BE2C (cell line): Measurements from ENCODE around the gene RBM4.

Experiments used
- DNase-seq: peaks from one replicate; pipeline ENCODE4 v3.0.0-alpha.2; 2020
- H3K27me3 ChIP-seq: fragments of 250-450 bp; sonication (Bioruptor Pico); 2 replicates; pipeline ENCODE4 v1.5.1; 2020; ENCODE audit warnings: mild to moderate bottlenecking
- H3K36me3 ChIP-seq: fragments of 250-450 bp; sonication (Bioruptor Pico); 2 replicates; pipeline ENCODE4 v1.5.1; 2020; ENCODE audit warnings: mild to moderate bottlenecking
- H3K4me1 ChIP-seq: fragments of 250-450 bp; sonication (Bioruptor Pico); 2 replicates; pipeline ENCODE4 v1.5.1; 2020
- H3K4me3 ChIP-seq: 2 replicates; pipeline ENCODE4 v1.5.1; 2011; ENCODE audit warnings: low read depth, low read length
- H3K9me3 ChIP-seq: fragments of 250-450 bp; sonication (Bioruptor Pico); 2 replicates; pipeline ENCODE4 v1.5.1; 2020
- CTCF ChIP-seq: IDR thresholded peaks from 2 replicates; pipeline ENCODE4 v1.5.1; 2012; ENCODE audit warnings: mild to moderate bottlenecking, low read depth, low read length

RBM4 gene

GRCh38 chr11:66653123-66653522 is 14.6 kb downstream of the RBM4 start:
- Histone ChIP-seq H3K27me3 (no peaks in the 10 kb centered on the region), H3K4me3 (no peak overlapping the region), H3K36me3 (peaks cover 84% of the 10 kb centered on the region), H3K9me3 (no peaks in the 10 kb centered on the region), H3K4me1 (no peaks in the 10 kb centered on the region)
- TF ChIP-seq CTCF: no peak
- DNase-seq: no peak

GRCh38 chr11:66659763-66660162 is 21.3 kb downstream of the RBM4 start:
- Histone ChIP-seq H3K4me1 (no peaks in the 10 kb centered on the region), H3K9me3 (no peaks in the 10 kb centered on the region), H3K36me3 (peaks cover 75% of the 10 kb centered on the region), H3K4me3 (no peak overlapping the region), H3K27me3 (no peaks in the 10 kb centered on the region)
- DNase-seq: no peak
- TF ChIP-seq CTCF: no peak

GRCh38 chr11:66663741-66664296 is 25.3 kb downstream of the RBM4 start:
- peaks cover 83% of the 10 kb centered on the region for H3K36me3 ChIP-seq
- H3K4me1 ChIP-seq: no peaks in the 10 kb centered on the region
- no peak overlapping the region for H3K4me3 ChIP-seq
- no peak for TF ChIP-seq CTCF
- H3K9me3 ChIP-seq: no peaks in the 10 kb centered on the region
- no peak for DNase-seq
- no peaks in the 10 kb centered on the region for H3K27me3 ChIP-seq

GRCh38 chr11:66665369-66665768 is 26.9 kb downstream of the RBM4 start:
- DNase-seq: no peak
- Histone ChIP-seq H3K4me3 (no peak overlapping the region), H3K4me1 (no peaks in the 10 kb centered on the region), H3K27me3 (no peaks in the 10 kb centered on the region), H3K9me3 (no peaks in the 10 kb centered on the region), H3K36me3 (peaks cover 78% of the 10 kb centered on the region)
- no peak for TF ChIP-seq CTCF

GRCh38 chr11:66670816-66671215 is 32.3 kb downstream of the RBM4 start:
- Histone ChIP-seq H3K4me3 (no peak overlapping the region), H3K9me3 (no peaks in the 10 kb centered on the region), H3K36me3 (peaks cover 42% of the 10 kb centered on the region), H3K27me3 (no peaks in the 10 kb centered on the region), H3K4me1 (no peaks in the 10 kb centered on the region)
- no peak for TF ChIP-seq CTCF
- DNase-seq: no peak

GRCh38 chr11:66674964-66675602 is 36.6 kb downstream of the RBM4 start:
- Histone ChIP-seq H3K4me1 (no peaks in the 10 kb centered on the region), H3K4me3 (no peak overlapping the region), H3K9me3 (no peaks in the 10 kb centered on the region), H3K36me3 (peaks cover 21% of the 10 kb centered on the region), H3K27me3 (no peaks in the 10 kb centered on the region)
- TF ChIP-seq CTCF: no peak
- no peak for DNase-seq
